Diencephalon (tissue), 1 donor: ENCODE measurements around the gene GLG1. TPM values are rescaled to one million over a fixed set of nuclear protein-coding genes. Genes with fewer than 3 reads are reported as not detected.

Experiments
- small RNA-seq: library from RNA; depleted of rRNA; stranded (forward); fragments of <200 nt; gene quantifications from one replicate; pipeline ENCODE3, GENCODE V24; 2014
- total RNA-seq: library from RNA; depleted of rRNA; stranded (reverse); fragments of >200 nt; gene quantifications from one replicate; pipeline ENCODE4 v1.2.3, GENCODE V29; 2014

The GLG1 gene
- 118 TPM for total RNA-seq

DNA sequence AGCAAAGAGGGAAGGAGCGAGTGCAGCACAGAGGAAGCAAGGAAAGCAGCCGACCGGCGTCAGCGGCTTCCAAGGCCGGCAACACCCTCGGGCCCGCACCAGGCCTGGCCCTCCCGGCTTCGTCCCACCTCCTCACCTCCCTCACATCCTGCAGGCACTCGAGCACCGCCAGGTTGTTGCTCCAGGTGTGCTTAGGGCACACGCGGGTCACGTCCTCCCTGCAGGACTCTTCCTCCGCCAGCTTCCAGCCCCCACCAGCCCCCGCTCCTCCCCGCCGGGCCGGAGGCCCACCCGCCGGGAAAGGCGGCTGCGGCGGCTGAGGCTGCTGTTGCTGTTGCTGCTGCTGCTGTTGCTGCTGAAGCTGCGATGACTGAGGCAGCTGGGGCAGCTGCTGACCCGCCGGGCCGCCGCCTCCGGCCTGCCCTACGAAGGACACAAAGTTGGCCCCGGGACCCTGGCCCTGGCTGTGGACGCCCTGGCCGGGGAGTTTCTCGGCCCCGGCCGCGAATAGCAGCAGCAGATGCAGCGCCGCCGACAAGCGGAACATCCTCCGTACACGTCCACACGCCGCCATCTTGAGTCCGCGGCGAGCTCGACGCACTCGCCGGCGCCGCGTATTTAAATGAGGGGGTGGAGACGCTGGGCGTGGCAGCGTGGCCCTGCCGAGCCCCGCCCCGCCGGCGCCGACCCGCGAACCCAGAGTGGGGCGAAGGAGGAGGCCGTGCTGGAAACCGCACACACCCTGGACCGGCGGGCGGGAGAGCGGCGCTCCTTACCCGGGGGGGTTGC lies at the start of gene GLG1:
Gene GLG1 (minus strand): TSS at position 594 of the 789 bp plus-strand sequence. CDS start 20 bp downstream, at position 574.

DNA sequence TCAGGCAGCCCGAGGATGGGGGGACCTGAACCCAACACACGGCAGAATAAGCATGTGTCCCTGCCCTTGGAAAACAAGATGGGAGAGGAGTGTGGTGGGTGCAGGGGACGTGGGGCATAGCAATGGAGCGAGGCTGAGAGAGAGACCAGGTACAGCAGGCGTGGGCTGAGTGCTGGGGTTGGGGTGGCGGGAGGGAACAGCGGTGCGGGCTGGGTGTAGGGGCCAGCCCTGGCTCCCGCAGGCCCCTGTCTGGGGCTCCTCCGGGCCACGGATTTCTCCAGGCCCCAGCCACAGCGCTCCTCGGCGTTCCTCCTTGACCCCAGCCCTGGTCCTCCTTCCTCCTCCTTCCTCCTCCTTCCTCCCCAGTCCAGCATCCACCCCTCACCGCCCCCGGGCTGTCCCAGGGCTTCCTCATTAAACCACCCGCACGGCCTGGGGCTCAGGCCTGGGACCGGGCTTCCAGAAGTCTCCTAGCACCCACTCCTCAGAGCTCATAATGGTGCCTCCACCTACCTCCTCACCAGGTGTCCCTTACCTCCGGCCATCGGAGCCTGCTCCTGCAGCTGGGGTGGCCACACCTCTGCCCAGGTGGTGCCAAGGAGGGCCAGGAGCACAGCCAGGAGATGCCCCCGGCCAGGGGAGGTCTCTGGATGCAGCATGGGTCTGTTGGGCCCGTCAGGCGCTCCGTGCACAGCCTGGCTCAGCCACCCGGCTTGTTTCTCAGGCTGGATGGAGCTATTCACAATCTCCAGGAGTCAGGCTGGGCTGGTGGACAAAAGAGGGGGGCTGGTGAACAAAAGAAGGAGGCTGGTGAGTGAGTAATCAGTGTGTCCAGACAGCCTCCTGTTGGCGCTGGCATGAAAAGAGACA lies 186.1 kb downstream of the GLG1 start, which contains the start of gene CLEC18B:
Gene CLEC18B (minus strand): TSS at position 867 of the 870 bp plus-strand sequence. CDS start 208 bp downstream, at position 659.

Small RNA genes lying within 50 kb of the gene (small RNA-seq; reads per million reads assigned to genes)
- gene RF00019 (not detected), gene RNU6-237P (not detected)

Other genes starting within 250 kb of the GLG1 start
- gene NPIPB15, start 230.8 kb downstream of the GLG1 start, total RNA-seq = 1.4 TPM
- gene CLEC18B, start 185.6 kb downstream of the GLG1 start, total RNA-seq = 2.3 TPM
- 11.3 TPM for gene RFWD3, start 59.8 kb upstream of the GLG1 start, total RNA-seq
- gene MLKL, start 93.7 kb upstream of the GLG1 start, total RNA-seq = 1.6 TPM
- gene FA2H, start 167.7 kb upstream of the GLG1 start, total RNA-seq = 0.23 TPM